NCI-H2081 (cell line): ENCODE measurements around the gene LRRC4C.
A peak's percentile ranks its signal among the peaks of the same experiment; 100 is the strongest.
"Not testable (repeated sequence)": the region's sequence is repeated elsewhere in the genome, so short reads cannot be mapped to it uniquely, and the experiment has no call there.

Experiments
- DNase-seq, 2 experiments: peaks; one replicate each; lab custom pipeline; 2025; lab: John Stamatoyannopoulos, UW

LRRC4C gene

GRCh38 chr11:40230821-40231220 is 1228.6 kb downstream of the LRRC4C start:
- peak in 1 of 2 experiments; percentile 16 for DNase-seq

DNA sequence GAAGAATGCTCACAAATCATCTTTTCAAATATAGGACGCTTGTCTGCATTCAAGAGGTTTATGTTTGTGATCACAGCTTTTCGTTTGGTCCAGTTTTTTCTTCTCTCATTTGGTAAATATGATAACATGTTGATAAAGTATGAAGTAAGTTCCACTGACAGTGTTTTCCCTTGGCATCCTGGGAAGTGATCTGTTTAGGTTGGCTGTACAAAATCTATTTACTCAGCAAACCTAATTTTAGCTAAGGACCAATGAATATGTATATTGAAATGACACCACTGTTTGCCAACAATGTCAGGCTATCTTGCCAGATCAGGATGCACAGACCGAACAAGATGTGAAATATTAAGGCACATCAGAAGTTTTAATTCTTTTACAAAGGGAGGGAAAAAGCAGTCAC is 1230.8 kb downstream of the LRRC4C start:
- no peak for DNase-seq

DNA sequence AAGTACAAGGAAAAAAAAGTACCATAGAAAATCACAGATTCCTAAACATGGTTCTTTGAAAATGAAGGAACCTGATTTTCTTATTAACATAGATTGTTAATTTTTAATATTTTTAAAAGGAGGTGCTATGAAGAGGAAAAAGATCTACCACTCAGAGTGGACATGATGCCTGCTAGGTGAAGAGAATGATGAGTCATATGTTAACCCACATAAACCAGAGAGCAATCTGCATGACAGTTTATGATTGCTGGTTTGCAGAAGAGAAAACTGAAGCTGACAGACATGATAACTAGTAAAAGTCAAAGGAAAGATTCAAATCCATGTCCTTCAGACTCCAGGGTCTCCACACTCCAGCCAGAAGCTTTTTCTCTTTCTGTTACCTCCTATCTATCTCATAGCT is 1231.7 kb downstream of the LRRC4C start:
- no peak for DNase-seq

DNA sequence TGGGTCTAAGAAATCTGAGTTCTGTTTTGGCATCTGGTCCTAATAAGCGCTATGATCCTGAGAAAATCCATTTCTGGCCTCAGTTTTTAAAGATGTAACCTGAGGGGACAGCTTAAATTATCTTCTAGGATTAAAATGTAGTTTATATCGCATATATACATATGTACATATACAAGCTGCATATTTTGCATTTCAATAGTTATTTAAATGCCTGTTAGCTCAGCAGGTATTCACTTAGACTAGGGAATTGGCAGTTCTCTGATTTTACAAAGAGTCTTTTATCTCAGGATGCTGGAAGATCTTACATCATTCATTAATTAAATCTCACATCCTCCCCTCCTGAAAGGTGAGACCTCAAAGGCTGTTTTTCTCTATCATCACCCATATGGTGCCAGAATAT is 1232.8 kb downstream of the LRRC4C start:
- DNase-seq = no peak

GRCh38 chr11:40223596-40224330 is 1235.7 kb downstream of the LRRC4C start:
- DNase-seq = no peak

DNA sequence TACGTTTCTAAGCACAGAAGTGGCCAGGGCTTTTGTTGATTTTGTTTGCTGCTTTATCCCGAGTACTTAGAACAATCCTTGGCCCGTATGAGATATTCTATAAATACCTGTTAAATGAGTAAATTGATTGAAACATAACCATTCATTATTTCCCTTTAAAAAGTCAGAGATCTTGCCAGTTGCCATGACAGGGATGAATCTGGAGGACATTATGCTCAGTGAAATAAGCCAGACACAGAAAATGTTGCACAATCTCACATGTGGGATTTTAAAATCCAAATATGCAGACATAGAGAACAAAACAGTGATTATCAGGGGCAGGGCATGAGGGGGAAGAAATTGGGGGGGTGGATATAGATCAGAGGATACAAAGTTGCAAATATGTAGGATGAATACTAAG is 1240.1 kb downstream of the LRRC4C start:
- DNase-seq = no peak

DNA sequence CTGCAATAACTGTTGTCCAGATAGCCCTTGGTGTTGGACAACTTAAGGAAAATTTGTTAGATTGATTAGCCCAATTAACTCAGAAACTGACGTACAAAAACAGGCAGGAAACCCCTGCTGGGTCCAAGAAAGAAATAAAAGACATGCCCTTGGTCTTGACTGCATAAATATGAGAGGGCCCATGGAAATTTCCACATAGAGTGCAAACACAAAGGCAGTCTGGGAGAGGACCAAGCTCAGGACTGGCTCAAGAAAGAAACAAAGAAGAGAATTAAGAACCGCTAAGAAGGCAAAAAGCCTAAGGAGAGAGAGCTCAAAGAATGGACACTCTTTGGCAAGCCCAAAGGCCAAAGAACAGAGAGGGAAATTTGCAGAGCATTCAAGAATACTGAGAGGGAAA is 1243.9 kb downstream of the LRRC4C start:
- no peak for DNase-seq

GRCh38 chr11:40207416-40207815 is 1252.0 kb downstream of the LRRC4C start:
- DNase-seq = no peak

GRCh38 chr11:40204228-40204627 is 1255.2 kb downstream of the LRRC4C start:
- DNase-seq = no peak

DNA sequence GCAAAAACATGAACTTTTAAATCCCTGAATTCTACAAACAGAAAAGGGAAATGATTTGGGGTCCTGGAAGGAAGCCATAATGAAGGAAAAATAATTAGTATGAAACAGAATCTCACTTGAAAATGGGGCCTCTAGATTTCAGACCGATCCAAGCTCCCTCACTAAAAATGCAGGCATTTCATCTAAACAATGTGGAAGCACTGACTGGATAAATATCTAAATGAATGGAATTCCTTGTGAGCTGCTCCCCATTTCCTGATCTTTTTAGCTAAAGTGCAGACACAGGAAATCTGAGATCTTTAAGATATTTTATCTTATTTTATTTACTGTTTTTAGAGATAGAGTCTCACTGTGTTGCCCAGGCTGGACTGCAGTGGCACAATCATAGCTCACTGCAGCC is 1255.8 kb downstream of the LRRC4C start:
- no peak for DNase-seq

DNA sequence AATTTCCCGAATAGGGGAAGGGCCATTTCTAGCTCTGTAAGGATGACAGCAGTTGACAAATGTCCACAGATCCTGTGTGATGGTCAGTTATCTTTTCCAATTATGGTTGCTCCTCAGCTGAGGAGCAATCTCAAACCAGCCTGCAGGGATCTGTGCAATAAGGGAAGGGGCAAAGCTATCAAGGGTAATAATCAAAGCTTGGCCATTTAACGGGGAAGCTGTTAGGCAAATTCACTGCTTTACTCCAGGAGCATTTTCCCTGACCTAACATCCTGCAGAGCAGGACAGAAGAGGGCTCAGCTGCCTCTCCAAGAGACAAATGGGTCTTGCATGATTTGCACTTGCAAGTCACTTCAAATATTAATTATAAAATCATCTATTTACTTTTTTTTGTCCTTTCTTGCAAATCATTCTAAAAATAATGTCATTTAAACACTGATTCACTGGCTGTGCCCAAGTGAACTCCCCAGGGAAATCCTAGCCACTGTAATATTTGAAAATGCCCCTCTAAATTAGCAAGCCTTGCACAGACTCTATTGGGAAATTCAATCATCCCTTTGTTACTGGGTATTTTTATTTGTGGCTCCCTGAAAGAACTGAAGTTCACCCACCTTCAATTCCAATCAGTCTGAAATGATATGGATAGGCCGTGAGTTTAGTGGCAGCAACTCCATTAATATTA is 1256.7 kb downstream of the LRRC4C start:
- DNase-seq = peak in 1 of 2 experiments; percentile 52

- DNase-seq = not testable (repeated sequence)
These were observed 1266.9 kb downstream of the LRRC4C start for GRCh38 chr11:40192590-40192989.

DNA sequence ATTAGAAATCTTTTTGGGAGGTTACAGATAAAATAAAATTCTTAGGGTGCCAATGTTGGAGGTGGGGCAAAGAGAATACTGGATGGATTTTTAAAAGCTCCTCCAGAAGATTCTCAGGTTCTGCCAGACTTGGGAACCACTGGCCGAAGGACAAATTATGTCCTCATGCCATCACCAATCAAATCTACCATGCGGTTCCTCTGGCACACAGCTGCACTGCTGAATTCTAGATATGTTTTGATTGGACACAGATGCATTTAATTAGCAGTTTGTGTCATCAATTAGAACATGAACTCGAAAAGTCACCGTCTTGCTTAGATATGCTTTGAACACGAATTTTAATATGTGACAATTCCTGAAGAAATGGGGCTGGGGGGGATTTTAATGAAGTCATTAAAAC is 1269.2 kb downstream of the LRRC4C start:
- no peak for DNase-seq

DNA sequence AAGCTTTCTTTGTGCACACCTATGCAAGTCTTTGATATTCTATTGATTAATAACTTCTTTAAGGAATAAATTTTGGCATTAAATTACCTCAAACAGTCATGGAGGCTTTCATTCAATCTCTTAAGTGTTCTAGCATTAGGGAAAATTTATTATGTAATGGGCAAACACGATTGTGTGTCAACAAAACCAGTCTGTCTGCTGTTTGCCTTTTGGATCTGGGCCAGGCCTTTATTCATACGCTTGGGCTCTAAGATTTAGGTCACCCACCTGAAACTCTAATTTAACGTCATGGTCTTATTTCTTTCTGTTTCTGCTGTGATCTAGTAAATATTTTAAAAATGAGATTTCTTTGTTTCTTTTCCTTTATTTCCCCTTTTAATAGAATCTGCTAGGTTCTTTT is 1270.6 kb downstream of the LRRC4C start:
- DNase-seq = peak; percentile 80 to 90

GRCh38 chr11:40187295-40187694 is 1272.2 kb downstream of the LRRC4C start:
- no peak for DNase-seq

DNA sequence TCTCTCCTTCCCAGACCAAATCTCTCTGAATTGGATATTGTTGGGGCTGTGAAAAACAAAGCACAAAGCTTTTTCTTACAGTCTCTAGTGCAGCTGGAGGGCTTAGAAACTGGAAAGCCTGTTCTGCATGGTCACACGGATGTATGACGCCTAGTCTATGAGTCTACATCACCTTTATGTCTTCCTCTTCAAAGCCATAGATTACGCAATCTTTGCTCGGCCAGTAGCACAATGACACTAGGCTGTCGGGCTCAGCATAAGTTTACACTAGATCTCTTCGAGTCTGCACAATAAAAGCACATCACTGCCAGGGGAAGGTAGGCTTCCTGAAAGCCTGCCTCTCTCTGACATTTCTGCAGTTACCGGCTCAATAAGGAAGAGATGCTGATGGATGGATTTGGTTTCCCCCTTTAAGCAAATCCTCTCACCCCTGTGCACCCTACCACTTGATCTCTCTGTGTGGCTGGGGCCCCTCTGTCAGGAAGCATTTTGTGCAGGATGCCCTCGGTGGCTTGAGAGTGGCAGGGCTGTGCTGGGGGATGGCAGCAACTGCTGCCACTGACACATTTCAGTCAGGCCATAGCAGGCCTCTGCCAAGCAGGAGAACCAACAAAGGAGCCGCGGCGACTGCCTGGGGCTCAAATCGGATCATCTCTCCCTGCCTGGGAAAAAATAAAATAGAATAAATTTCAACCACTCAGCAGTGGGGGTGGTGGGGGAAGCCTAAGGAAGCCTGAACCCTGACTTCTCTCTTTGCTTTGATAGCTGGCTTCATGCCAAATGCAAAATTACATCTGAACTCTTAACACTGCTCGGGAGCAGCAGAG is 1272.8 kb downstream of the LRRC4C start:
- DNase-seq = peak in 1 of 2 experiments; percentile 19

- no peak for DNase-seq
These were observed 1273.7 kb downstream of the LRRC4C start for GRCh38 chr11:40185793-40186192.

GRCh38 chr11:40183073-40184064 is 1276.1 kb downstream of the LRRC4C start:
- DNase-seq = no peak

- no peak for DNase-seq
These were observed 1279.9 kb downstream of the LRRC4C start for GRCh38 chr11:40179541-40179940.

DNA sequence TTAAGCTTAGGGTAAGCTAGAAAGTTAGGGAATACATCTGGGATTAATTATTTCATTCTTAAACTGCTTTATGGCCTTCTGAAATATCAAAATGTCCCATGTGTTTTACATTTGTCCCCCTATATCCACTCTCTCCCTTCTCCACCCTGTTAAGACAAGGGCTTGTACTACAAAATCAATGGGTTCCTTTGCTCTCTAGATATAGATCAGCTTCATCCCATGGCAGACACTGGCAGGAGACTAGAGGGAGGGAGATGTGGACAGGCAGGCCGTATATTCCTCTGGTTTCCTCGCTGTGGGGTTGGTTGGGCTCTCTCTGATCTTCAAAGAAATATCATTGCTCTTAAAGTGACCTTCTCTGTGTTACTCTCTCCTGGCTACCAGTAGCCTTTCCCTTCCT is 1281.0 kb downstream of the LRRC4C start:
- DNase-seq = no peak

DNA sequence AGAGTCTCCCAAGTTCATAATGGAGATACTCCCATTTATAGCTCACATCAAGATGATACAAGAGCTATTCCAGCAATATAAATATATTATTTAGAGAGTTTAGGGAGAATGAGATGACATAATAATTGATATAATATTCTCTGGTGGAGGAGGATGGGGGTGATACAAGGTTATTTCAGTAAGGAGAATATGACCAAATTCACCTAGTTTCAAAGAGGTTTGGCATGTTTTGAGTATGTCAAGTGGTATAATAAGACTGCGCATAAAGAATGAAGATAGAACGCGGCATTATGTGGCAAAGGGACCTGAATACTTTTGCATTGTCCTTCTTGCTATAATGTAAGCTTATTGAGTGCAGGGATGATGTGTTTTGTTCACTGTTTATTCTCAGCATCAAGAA is 1283.5 kb downstream of the LRRC4C start:
- no peak for DNase-seq

DNA sequence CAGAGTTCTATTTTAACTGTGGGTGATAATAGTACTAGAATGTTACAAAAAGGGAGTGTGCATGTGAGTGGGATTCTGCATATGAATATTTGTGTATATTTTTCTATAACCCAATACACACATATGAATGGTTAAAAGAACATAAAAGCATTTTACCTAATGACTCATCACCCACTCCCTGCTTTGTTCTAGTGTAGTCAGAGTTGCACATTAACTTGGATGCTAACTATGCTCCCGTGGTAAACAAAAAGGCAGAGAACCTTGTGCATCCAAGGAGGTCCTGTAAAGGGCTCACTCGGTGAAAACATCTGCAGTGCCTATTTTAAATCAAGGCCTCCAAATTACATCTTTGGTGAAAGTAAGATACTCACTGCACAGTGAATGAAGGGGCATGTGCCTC is 1289.4 kb downstream of the LRRC4C start:
- DNase-seq = no peak
